CD4-positive, alpha-beta T cell (primary cell): ENCODE data around the gene AGAP1. TPM values are rescaled to one million over a fixed set of nuclear protein-coding genes. Genes with fewer than 3 reads are reported as not detected.

Experiments used
- ATAC-seq: fragments of 200-7000 bp; cut with Tn5 transposase; one replicate; pipeline ENCODE4 v1.10.0; 2022; ENCODE audit warnings: mild to moderate bottlenecking; ENCODE audit not compliant: poor library complexity
- CTCF ChIA-PET: fragments of 350-600 bp; sonication (Branson Sonifier 250); formaldehyde crosslinking; loops from one replicate; lab custom pipeline; 2021; ENCODE audit warnings: antibody characterized with exemption, inconsistent platforms; lab: Charles Lee
- POLR2A ChIA-PET: fragments of 350-600 bp; sonication (Branson Sonifier 250); formaldehyde crosslinking; loops from one replicate; lab custom pipeline; 2021; ENCODE audit warnings: antibody characterized with exemption, inconsistent platforms; lab: Charles Lee
- DNase-seq, 14 experiments: peaks; one replicate each; pipeline ENCODE4 v3.0.0-alpha.2; 2013 to 2020; ENCODE audit warnings: mixed read lengths in 2 of 14
- H3K27ac ChIP-seq, 2 donors: one replicate each; pipeline versions ENCODE4 v1.5.1 to v1.7.0; 2013; ENCODE audit warnings: low read length in 2 of 2, low read depth in 1 of 2, mild to moderate bottlenecking in 1 of 2
- H3K27me3 ChIP-seq, 2 experiments: 1 replicate in 1 of 2; 2 replicates in 1 of 2; pipeline versions ENCODE4 v1.6.1 to v1.7.0; 2013; ENCODE audit warnings: low read length in 2 of 2, control low read depth in 1 of 2, mild to moderate bottlenecking in 1 of 2, moderate library complexity in 1 of 2; ENCODE audit not compliant: insufficient read depth in 2 of 2, control insufficient read depth in 1 of 2
- H3K36me3 ChIP-seq: one replicate; pipeline ENCODE4 v1.6.1; 2013; ENCODE audit warnings: low read length, control low read depth; ENCODE audit not compliant: insufficient read depth
- H3K4me1 ChIP-seq: one replicate; pipeline ENCODE4 v1.6.1; 2013; ENCODE audit warnings: low read length, control low read depth; ENCODE audit not compliant: insufficient read depth
- H3K4me3 ChIP-seq: one replicate; pipeline ENCODE4 v1.5.1; 2013; ENCODE audit warnings: mild to moderate bottlenecking, low read length, moderate library complexity
- H3K9me3 ChIP-seq, 2 experiments: 1 replicate in 1 of 2; 2 replicates in 1 of 2; pipeline versions ENCODE4 v1.6.1 to v1.7.0; 2013; ENCODE audit warnings: low read length in 2 of 2, mild to moderate bottlenecking in 2 of 2, control low read depth in 1 of 2, moderate library complexity in 1 of 2; ENCODE audit not compliant: control insufficient read depth in 1 of 2, insufficient read depth in 1 of 2
- H3K27ac Mint-ChIP-seq: one replicate; pipeline ENCODE4 v1.8.0; 2020; ENCODE audit warnings: mixed read lengths
- H3K27me3 Mint-ChIP-seq: one replicate; pipeline ENCODE4 v1.8.0; 2021; ENCODE audit warnings: mixed read lengths
- H3K36me3 Mint-ChIP-seq: one replicate; pipeline ENCODE4 v1.8.0; 2021; ENCODE audit warnings: low read depth, mixed read lengths
- H3K4me1 Mint-ChIP-seq: one replicate; pipeline ENCODE4 v1.8.0; 2021; ENCODE audit warnings: low read depth, mixed read lengths
- H3K4me3 Mint-ChIP-seq: one replicate; pipeline ENCODE4 v1.8.0; 2020; ENCODE audit warnings: mild to moderate bottlenecking, mixed read lengths
- H3K9me3 Mint-ChIP-seq: one replicate; pipeline ENCODE4 v1.8.0; 2020; ENCODE audit warnings: mixed read lengths
- CTCF ChIP-seq: fragments of 200-600 bp; IDR thresholded peaks from one replicate; pipeline ENCODE4 v1.8.0; 2022; ENCODE audit warnings: antibody characterized with exemption, mild to moderate bottlenecking
- intact Hi-C, 2 experiments: fragments of 100-400 bp; cut with DNase I in 1 of 2; cut with micrococcal nuclease in 1 of 2; formaldehyde crosslinking; loops; one replicate each; pipeline versions ENCODE4 v1.15.1 to v1.9.0; 2023 to 2025; cut with DNase I, micrococcal nuclease
- total RNA-seq, 174 experiments: library from RNA in 2 of 174; stranded (reverse) in 2 of 174; gene quantifications; one replicate each; pipeline ENCODE4 v1.2.3 and lab custom pipeline; 2021 to 2026

The AGAP1 gene
- total RNA-seq, 2 experiments from 2014 or later = 2.6 to 3.1 TPM

- Mint-ChIP-seq H3K36me3 (no peaks in the 10 kb centered on the region), H3K27ac (no peak overlapping the region), H3K27me3 (peaks cover 77% of the 10 kb centered on the region), H3K4me1 (peaks cover 10% of the 10 kb centered on the region), H3K4me3 (no peak overlapping the region), H3K9me3 (no peaks in the 10 kb centered on the region)
- H3K27ac ChIP-seq = no peak overlapping the region
- H3K36me3 ChIP-seq = no peaks in the 10 kb centered on the region
- TF ChIP-seq CTCF = no peak
- peaks cover 2% of the 10 kb centered on the region for H3K4me1 ChIP-seq
- H3K4me3 ChIP-seq = no peak overlapping the region
- H3K27me3 ChIP-seq = peaks cover 25 to 43% of the 10 kb centered on the region in 2 experiments
- intact Hi-C loops = no loop called here
- ChIA-PET CTCF (no interaction called here), POLR2A (no interaction called here)
- no peak for DNase-seq
- ATAC-seq = no peak
- H3K9me3 ChIP-seq = no peaks in the 10 kb centered on the region
Measured at GRCh38 chr2:235501673-235502031, 7.8 kb downstream of the AGAP1 start.

DNA sequence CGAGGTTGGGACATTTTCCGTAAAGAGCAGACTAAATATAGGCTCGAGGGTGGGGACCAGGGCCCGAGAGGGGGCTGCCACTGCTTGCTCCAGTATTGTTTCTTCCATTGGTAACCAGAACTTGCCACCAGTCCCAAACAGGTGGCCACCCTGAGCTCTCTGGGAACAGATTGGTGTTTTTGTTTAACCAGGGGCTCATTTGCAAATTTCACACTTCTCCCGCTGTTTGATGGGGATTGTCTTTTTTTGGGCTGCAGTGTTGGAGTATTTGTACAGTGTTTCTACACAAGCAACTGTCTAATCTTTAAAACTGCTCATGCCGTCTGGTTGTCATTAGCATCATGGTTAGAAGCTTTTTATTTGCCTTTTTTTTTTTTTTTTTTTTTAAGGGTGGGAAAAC, 8.5 kb downstream of the AGAP1 start:
- intact Hi-C loops = no loop called here
- no peak for TF ChIP-seq CTCF
- no peak for ATAC-seq
- Mint-ChIP-seq H3K27me3 (peaks cover 76% of the 10 kb centered on the region), H3K27ac (no peak overlapping the region), H3K4me1 (peaks cover 6% of the 10 kb centered on the region), H3K4me3 (no peak overlapping the region), H3K36me3 (no peaks in the 10 kb centered on the region), H3K9me3 (no peaks in the 10 kb centered on the region)
- Histone ChIP-seq H3K36me3 (no peaks in the 10 kb centered on the region), H3K27ac (no peak overlapping the region), H3K27me3 (peaks cover 25 to 38% of the 10 kb centered on the region in 2 experiments), H3K4me1 (peaks cover 2% of the 10 kb centered on the region), H3K9me3 (no peaks in the 10 kb centered on the region), H3K4me3 (no peak overlapping the region)
- POLR2A ChIA-PET = no interaction called here
- CTCF ChIA-PET = no interaction called here
- no peak for DNase-seq

- no peak for TF ChIP-seq CTCF
- Mint-ChIP-seq H3K27ac (no peak overlapping the region), H3K36me3 (no peaks in the 10 kb centered on the region), H3K4me1 (peaks cover 6% of the 10 kb centered on the region), H3K9me3 (no peaks in the 10 kb centered on the region), H3K4me3 (no peak overlapping the region), H3K27me3 (peaks cover 62% of the 10 kb centered on the region)
- CTCF ChIA-PET = no interaction called here
- Histone ChIP-seq H3K4me1 (peaks cover 2% of the 10 kb centered on the region), H3K27ac (no peak overlapping the region), H3K36me3 (no peaks in the 10 kb centered on the region), H3K27me3 (peaks cover 17 to 36% of the 10 kb centered on the region in 2 experiments), H3K4me3 (no peak overlapping the region), H3K9me3 (no peaks in the 10 kb centered on the region)
- intact Hi-C loops = no loop called here
- POLR2A ChIA-PET = no interaction called here
- DNase-seq (no peak), ATAC-seq (no peak)
Measured at GRCh38 chr2:235504441-235505180, 10.8 kb downstream of the AGAP1 start.
